Peyer's patch (tissue), 4 donors: ENCODE measurements around the gene ERC1.

Experiments used
- POLR2A ChIP-seq, 2 donors: fragments of 450-650 bp; IDR thresholded peaks; one replicate each; pipeline ENCODE4 v1.5.1; 2017; ENCODE audit warnings: antibody characterized with exemption in 2 of 2, mild to moderate bottlenecking in 2 of 2, moderate library complexity in 2 of 2
- TF ChIP-seq, protein P1 (sequence below), 6 experiments: fragments of 450-650 bp in 4 of 6; fragments of 200-600 bp in 2 of 6; sonication (generic) in 1 of 6; IDR thresholded peaks; one replicate each; pipeline ENCODE4 v1.5.1; 2017 to 2019; ENCODE audit warnings: antibody characterized with exemption in 6 of 6, mild to moderate bottlenecking in 3 of 6, moderate library complexity in 1 of 6

DNA sequence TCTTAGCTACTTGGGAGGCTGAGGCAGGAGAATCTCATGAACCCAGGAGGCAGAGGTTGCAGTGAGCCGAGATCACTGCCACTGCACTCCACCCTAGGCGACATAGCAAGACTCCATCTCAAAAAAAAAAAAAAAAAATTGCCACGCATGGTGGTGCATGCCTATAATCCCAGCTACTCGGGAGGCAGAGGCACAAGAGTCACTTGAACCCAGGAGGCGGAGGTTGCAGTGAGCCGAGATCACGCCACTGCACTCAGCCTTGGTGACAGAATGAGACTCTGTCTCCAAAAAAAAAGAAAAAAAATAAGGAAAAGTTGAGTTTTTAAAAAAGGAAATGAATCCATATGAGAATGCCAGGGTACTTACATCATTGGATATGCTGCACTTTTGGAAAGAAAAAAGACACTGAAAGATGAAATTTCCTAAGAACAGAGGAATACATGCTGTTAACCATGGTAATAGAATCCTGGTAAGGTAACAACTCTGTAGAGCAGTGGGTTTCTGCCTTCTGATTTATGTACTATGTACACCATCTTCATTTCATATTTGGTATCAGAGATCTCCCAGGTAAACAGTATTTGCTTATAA, 222.7 kb downstream of the ERC1 start:
- TF ChIP-seq, protein P1, sequence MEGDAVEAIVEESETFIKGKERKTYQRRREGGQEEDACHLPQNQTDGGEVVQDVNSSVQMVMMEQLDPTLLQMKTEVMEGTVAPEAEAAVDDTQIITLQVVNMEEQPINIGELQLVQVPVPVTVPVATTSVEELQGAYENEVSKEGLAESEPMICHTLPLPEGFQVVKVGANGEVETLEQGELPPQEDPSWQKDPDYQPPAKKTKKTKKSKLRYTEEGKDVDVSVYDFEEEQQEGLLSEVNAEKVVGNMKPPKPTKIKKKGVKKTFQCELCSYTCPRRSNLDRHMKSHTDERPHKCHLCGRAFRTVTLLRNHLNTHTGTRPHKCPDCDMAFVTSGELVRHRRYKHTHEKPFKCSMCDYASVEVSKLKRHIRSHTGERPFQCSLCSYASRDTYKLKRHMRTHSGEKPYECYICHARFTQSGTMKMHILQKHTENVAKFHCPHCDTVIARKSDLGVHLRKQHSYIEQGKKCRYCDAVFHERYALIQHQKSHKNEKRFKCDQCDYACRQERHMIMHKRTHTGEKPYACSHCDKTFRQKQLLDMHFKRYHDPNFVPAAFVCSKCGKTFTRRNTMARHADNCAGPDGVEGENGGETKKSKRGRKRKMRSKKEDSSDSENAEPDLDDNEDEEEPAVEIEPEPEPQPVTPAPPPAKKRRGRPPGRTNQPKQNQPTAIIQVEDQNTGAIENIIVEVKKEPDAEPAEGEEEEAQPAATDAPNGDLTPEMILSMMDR (IDR thresholded peaks at IDR 0.05), result no peak
- no peak for TF ChIP-seq POLR2A (IDR thresholded peaks at IDR 0.05)
